Measurements from ENCODE around the gene PAQR7.
A peak's percentile ranks its signal among the peaks of the same experiment; 100 is the strongest.

PAQR7 gene

GRCh38 chr1:25875154-25875855, at the start of gene PAQR7:
Gene PAQR7, minus strand, starts transcription at chr1:25875708. Its CDS starts 11,869 bp downstream, at chr1:25863839.
- DNase-seq: peak; percentile 37 to 52

- DNase-seq: no peak
Measured at GRCh38 chr1:25924454-25924853, 48.9 kb upstream of the PAQR7 start.

- DNase-seq: peak; percentile 19 to 24
Measured at GRCh38 chr1:25922971-25923552, 47.6 kb upstream of the PAQR7 start.

GRCh38 chr1:25922056-25922970, 46.8 kb upstream of the PAQR7 start:
- peak; percentile 10 to 34 for DNase-seq

- no peak for DNase-seq
Measured at GRCh38 chr1:25918615-25919014, 43.1 kb upstream of the PAQR7 start.

DNA sequence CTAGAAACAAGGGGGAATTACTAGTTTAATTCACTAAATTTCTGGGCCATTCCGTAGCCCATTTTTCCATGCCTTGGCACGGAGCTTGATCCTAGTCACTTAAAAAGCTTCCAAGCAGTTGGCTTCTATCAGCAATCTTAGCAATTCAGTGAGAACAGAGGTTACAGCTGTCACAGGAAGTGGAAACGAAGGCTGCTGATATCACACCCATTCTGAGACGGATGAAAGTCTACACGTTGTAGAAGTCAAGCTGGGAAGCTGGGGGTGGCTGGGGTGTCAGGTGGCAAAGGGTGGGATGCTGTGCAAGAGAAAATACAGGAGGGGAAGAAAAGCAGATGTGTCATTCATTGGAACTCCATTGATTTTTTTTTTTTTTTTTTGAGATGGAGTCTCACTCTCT, 42.5 kb upstream of the PAQR7 start:
- DNase-seq: no peak

DNA sequence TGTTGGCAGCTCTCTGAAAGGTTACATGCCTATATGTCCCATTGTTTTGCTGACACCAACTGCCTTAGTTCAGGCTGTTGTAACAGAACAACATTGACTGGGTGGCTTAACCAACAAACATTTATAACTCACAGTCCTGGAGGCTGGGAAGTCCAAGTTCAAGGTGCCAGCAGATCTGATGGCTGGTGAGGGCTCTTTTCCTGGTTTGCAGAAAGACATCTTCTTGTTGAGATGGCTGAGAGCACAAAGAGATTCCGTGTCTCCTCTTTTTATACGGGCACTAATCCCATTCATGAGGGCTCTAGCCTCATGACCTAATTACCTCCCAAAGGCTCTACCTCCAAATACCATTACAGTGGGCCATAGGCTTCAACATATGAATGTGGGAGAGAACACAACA, 41.0 kb upstream of the PAQR7 start:
- DNase-seq: no peak

DNA sequence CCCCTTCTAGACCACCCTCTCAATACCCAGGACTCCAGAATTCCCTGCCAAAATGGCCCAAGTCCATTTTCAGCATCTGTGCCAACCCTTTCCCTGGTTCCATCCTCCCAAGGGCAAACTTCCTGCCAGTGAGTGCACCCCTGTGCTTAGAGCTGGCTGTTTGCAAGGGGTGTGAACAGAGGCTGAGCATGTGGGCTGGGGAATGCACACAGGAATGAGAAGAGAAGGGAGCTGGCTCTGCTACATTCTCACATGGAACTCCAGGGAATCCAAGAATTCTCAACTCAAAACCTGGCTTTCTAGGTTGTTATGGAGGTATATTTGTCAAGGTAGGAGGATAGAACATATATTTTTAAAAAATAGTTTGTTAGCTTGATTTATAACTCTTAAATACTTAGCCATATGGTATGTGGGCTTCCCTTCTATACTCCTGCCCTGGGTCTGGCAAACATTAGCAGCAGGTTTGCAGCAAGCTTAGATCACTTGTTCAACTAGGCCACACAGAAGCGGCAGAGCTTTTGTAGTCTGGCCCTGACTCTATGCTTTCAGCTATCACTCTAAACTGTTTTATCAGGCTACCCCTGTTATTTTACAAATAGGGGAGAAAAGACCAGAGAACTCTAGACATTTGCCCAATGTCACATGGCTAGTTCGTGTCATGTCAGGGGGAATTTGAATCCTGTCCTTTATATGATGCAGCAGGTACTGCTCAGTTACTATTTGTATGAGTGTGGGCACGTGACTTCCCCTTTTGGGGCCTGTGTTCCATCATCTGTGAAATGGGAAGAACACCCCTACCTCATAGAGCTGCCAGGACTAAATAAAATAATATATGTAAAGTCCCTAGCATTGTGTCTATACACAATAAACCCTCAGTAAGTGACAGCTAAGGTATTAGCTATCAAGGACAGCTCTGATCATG, 38.8 kb upstream of the PAQR7 start:
- DNase-seq: no peak

GRCh38 chr1:25913206-25913605, 37.7 kb upstream of the PAQR7 start:
- no peak for DNase-seq

GRCh38 chr1:25912076-25912831, 36.7 kb upstream of the PAQR7 start:
- DNase-seq: no peak

DNA sequence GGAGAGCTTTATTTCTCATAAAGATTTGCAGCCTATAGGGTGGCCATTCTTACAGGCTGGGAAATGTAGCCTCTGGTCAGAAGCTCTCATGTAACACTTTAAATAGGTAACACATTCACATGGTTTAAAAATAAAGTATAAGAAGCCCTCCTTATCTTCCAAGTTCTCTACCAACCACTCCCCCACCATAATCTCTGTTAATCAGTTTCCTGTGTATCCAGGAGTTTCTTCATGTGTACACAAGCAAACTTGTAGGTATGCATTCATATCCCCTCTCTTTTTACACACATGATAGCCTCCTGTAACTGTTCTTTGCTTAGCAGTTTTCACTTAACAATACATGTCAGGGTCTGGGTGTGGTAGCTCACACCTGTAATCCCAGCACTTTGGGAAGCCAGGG, 35.7 kb upstream of the PAQR7 start:
- DNase-seq: no peak

DNA sequence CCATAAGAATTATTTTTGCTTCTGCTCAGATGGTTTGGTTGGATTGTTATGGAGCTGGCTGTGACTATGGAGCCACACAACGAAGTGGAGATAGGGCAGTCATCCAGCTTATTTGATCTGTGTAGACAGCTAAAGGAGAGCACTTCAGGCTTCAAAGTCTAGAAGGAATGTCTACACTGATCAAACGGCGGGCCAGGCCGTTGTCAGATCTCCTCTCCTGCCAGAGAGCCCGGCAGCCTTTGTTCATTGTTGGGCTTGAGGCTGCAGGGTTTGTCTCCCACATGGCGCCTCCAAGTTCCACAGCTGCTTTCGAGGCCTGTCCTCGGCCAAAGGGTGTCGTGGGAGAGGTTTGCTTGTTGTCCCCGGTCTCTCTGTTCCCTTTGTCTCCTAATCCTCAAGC, 33.5 kb upstream of the PAQR7 start:
- no peak for DNase-seq

- no peak for DNase-seq
Measured at GRCh38 chr1:25908161-25908560, 32.7 kb upstream of the PAQR7 start.

DNA sequence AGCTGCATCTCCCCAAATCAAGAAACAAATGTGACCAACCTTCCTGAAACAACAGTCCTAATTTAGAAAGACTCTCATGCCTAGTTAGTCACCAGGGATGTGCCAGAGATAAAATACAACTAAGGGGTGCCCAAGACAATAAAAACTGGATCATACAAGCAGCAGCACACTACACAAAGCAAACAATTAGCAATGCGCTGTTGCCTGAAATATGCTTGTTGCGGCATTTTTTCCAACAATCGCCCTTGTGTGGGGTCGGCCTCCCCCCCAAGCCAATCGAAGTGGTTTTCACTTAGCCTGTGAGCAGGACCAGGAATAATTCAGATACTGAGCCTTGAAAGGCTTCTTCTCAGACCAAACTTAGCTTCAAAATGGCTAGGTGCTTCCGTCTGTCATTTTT, 32.1 kb upstream of the PAQR7 start:
- no peak for DNase-seq

DNA sequence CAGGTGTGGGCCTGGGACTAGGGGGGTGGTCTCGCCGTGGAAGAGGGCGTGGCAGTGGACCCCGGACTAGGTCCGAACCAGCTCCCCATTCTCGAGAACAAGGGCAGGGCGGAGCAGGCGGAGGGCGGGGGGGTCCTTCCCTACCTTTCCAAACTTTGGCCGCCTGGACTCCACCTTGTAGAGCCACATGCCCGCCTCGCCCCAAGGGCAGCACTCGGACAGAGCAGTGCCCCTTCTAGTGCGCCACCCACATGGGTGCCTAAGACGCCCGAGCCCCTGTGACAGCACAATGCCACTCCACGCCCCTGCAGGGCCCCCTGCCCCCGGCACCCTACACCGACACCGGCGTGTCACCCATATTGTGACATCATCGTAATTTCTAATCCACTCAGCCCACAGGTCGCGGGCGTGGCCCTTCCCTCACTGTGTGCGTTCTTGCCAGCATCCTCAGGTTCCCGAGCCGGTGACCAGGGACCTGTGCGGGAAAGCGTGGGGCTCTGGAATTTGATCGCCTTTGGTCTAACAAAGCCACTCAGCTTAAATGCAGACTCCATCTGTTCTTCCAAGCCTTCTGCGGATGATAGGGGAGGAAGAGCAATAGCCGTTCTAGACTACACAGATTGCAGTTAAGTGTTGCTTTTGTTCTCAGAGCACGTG, 31.3 kb upstream of the PAQR7 start:
- DNase-seq: peak in 1 of 2 donors; percentile 12

- peak; percentile 88 for DNase-seq
Measured at GRCh38 chr1:25905680-25906643, 30.5 kb upstream of the PAQR7 start, which contains the start of gene STMN1. Gene STMN1, minus strand, starts transcription at chr1:25906419. Its CDS starts 1,743 bp downstream, at chr1:25904676.

DNA sequence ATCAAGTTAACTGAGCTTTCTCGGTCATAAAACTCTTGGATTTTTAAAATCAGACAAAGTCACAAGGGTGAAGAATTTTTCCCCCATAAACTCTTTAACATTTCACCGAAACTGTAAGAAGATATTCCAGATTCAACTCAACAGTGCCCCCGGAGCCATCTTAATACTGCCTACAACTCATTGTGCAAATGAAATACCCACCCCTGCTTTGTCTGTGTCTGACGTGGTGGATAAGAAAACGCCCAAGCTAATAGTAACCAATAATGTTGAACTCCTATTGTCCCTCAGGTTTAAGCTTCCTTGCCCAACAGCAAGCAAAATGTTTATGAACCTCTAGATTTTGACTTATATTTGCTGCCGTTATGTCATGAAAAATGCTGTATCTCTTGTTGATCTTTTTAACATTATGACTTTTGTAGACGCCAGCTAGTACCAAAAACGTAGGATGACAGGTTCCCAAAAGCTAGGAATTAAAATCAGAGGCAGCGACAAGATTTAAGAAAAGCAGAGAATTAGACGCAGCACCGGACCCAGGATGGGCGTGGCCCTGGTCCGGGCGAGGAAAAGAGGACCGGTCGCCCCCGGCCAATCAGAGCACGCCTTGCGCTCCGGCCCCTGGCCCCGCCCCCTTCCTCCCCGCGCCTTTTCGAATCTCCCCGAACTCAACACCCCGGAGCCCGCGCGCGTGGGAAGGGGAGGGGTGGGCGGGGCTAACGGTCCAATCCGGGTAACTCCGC, 29.6 kb upstream of the PAQR7 start:
- peak; percentile 96 for DNase-seq

GRCh38 chr1:25903986-25904385, 28.5 kb upstream of the PAQR7 start:
- DNase-seq: no peak

DNA sequence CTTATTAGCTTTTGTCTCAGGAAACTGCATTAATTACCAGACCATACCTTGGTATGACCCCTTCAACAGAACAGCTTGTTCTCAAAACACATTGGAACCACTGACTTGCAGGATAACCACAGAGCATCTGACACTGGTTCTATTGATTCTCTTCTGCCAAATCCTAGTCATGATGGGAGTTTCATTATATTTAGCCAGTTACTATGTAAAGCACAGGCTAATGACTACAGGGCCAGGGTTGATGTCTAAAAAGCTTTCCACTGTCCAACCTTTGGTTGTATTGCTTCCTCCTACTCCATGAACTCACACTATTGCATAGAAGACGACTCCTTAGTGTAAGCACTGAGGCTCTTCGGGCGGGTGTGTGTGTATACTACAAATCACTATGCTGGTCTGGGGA, 27.0 kb upstream of the PAQR7 start:
- no peak for DNase-seq

All from stimulated activated CD4-positive, alpha-beta T cell treated with anti-CD3 and anti-CD28 coated beads, Interleukin-2, amount 100 ng/mL, for 48 hours (primary cell).